Activated effector memory CD4-positive, alpha-beta T cell treated with anti-CD3 and anti-CD28 coated beads, Interleukin-2, amount 50 U/mL, for 16 hours (primary cell): ENCODE results near the gene ABHD1.
"Not testable (repeated sequence)": the region's sequence is repeated elsewhere in the genome, so short reads cannot be mapped to it uniquely, and the experiment has no call there.

Experiments used
- DNase-seq: peaks from one replicate; pipeline ENCODE4 v3.0.0-alpha.2; 2020

Gene ABHD1

DNA sequence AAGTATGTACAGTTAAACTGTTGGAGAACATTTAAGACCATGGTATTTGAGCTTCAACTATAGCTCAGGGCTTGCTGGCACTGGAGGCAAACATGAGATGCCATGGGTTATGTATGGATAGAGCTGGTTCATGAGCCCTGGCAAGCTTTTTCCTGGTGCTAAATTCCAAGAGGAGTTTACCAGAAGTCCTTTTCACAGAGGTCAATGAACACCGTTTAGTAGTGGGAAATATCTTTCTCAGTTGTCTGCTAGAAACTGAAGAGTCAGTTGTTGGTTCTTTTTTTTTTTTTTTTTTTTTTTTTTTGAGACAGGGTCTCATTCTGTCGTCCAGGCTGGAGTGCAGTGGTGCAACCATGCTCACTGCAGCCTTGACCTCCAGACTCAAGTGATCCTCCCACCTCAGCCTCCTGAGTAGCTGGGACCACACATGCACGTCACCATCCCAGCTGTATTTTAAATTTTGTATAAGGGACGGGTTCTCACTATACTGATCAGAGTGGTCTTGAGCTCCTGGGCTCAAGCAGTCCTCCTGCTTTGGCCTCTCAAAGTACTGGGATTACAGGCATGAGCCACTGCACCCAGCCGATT lies 35.7 kb upstream of the ABHD1 start:
- DNase-seq, result no peak

DNA sequence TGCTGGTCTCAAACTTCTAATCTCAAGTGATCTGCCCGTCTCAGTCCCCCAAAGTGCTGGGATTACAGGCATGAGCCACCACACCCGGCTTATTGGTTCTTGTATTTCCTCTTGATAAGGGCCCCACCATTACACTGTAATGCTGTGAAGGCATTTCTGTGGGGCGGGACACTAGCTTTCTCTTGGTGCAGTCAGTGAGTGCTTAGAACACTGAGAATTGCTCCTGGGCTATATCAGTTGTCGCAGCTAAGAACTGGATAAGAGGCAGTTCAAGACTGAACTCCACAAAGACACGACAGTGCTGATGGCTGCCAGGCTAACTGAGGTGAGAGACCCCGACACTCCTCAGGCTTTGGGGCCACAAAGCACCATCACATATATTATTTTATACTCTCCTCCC lies 35.0 kb upstream of the ABHD1 start:
- DNase-seq, result no peak

DNA sequence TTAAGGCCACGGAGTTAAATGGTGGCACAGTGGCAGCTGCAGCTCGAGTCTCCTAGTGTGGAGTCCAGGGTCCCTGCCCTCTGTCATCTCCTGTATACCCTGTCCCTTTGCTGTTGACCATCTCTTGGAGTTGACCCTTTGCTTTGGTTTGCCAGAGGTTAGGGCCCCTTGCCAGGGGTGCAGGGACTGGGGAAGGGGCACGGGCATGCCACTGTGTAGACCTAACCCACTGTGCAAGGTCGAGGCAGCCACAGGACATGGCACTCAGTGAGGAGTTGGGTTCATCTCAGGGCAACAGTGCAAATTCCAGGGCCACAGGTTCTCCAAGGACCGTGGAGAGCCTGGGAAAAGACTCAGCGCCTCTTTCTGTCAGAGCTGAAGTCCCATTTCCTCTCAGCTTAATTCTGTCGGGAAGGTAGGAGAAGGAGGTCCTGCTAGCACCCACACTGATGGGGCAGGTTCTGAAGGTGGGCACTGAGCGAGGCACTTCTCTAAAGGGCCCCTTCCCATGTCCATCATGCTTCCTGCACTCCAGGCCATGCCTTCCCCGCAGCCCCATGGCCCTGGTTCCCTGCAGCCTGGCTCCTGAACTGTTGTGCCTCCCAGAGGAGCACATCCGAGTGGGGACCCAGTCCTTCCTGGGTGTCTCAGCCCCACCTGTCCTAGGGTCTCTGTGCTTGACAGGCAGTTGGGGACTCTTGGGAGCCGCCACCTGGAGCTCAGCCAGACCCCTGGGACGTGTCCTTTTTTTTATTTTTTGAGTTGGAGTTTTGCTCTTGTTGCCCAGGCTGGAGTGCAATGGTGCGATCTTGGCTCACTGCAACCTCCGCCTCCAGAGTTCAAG lies 34.3 kb upstream of the ABHD1 start:
- DNase-seq, result no peak

DNA sequence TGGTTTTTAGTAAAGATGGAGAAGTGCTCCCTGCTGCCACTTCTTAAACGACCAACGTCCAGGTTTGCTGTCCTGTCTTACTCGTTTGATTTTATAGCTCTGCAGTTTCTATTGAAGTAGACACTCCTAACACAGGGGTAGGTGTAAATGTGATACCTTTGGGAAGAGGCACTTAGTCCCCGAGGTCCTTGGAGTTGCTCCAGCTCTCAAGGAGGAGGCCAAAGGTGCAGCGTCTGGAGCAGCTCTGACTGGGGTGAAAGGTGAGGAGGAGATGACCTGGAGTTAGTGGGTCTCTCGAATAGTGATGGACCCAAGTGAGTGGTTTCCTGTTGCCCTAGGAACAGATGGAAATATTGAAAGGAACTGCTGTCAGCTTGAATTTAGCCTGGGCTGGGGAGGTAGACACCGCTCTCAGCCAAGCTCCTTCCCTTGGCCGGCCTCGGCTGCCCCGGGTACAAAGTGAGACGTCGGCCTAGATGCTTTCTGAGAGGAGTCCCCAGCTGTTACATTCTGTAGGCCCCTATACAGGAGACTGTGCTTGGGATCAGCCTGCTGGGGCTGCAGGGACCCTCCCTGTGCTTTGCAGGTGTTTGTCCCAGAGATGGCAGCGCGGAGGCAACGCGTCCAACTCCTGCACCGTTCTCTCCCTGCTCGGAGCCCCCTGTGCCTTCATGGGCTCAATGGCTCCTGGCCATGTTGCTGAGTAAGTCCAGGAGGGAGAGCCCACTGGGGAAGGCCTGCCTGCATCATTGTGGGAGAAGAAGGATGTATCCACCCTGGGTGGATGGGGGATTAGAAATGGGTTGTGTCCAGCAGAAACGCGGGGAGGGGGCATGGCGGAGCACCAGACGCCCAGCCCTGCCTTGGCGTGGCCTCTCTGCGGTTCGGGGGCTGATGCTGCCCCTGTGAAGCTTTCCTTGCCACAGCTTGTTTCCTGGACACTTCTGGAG lies 31.6 kb upstream of the ABHD1 start:
- no peak for DNase-seq

DNA sequence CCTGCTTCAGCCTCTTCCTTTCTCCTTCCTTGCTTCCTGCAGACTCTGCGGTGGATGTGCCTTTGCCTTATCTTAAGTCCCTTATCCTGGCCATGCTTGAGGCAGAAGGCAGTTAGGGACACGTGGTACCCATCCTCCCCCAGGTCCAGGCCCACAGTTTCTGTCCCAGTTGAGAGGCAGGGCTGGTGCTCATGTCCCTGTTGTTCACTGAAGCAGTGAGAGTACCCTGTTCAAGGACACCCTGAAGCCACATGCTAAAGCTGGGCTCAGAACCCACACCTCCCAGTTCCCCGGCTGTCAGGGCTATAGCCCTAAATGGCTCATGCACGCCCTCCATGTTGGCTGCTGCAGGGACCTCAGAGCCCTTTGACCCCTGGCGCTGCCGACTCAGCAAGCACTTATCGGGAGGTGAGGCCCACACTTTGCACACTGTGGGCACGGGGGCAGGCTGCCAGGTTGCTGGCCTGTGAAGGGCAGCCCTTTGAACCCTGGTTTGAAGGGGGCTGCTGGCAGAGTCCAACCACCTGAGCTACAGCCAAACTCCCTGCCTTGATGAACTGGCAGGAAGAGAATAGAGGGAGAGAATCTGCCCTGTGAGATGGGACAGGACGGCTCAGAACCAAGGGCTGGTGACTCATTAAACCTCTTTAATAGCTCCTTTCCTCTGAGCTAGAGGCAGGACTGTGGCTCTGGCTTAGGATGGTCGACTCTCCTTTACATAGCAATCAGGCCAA lies 30.8 kb upstream of the ABHD1 start:
- DNase-seq, result no peak

DNA sequence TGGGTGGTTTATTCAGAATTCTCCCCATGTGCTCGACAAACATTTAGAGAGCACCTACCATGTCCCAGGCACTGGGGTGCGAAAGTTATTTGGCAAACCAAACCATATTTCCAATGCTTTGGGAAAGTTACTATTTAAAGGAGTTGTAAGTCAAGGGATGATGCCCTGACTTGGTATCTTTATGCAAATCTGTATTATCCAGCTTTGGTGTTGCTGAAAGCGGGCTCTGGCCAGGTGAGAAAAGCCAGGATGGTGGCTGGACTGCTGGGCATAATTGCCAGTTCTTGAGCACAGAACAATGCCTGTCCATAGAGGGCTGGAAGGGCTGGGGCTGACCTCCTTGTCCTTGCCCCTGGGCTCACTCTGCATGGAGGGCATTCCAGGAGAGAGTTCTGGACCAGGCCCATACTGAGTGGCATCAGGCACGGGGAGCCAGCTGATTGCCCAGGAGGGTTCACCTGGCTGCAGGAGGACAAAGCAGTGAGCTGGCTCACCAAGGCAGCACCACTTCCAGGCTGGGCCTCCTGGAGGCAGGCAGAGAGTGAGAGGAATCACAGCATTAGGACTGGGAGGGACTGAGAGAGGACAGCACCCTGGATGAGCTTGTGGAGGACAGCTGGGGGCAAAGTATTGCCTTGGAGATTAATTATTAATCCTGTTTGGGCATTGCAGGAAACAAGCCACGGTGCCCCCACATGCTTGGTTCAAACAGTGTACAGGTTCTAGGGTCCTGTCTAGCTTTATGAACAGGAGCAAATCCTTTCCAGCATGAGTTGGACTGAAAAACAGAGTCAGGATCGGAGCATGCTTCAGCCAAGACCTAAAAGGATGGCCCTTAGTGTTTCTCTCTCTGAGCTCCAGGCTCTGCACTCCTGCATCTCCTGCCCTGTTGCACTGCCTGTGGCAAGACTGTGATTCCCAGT lies 29.9 kb upstream of the ABHD1 start:
- DNase-seq, result no peak

DNA sequence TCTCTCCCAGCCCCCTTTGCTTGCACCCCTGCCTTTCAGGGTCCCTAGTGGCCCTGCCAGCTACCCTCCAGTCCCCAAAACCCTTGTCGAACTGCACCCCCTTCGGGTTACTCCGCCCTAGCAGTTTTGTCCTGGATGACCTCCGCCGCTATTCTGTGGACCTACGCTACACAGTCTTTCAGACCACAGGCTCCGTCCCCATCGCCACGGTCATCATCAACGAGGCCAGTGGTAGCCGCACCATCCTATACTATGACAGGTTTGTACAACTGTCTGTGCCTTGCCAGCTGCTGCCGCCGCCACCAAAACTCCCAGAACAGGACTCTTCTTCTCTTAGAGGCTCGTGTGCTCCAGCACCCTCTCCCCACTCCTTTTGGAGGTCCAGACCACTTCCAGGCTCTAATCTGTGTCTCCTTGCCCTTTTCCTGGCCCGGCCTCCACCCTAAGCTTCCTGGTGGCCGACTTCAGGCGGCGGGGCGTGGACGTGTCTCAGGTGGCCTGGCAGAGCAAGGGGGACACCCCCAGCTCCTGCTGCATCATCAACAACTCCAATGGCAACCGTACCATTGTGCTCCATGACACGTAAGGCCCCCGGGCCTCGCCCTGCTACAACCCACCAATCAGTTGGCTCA lies 29.1 kb upstream of the ABHD1 start:
- DNase-seq, result no peak

DNA sequence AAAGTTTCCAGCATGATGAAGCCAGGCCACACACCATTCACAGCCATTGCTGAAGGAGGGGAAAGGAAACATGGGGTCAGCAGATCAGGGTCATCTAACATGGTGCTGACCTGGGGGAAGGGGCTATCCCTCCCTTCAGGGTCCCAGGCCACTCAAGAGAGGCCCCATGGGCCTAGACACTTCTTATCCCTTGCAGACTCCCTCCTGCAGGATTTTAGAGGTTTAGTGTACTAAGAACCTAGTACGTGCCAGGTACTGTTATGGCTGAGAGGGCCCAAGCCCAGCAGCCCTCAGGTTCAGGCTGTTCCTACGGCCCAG lies 28.2 kb upstream of the ABHD1 start:
- no peak for DNase-seq

DNA sequence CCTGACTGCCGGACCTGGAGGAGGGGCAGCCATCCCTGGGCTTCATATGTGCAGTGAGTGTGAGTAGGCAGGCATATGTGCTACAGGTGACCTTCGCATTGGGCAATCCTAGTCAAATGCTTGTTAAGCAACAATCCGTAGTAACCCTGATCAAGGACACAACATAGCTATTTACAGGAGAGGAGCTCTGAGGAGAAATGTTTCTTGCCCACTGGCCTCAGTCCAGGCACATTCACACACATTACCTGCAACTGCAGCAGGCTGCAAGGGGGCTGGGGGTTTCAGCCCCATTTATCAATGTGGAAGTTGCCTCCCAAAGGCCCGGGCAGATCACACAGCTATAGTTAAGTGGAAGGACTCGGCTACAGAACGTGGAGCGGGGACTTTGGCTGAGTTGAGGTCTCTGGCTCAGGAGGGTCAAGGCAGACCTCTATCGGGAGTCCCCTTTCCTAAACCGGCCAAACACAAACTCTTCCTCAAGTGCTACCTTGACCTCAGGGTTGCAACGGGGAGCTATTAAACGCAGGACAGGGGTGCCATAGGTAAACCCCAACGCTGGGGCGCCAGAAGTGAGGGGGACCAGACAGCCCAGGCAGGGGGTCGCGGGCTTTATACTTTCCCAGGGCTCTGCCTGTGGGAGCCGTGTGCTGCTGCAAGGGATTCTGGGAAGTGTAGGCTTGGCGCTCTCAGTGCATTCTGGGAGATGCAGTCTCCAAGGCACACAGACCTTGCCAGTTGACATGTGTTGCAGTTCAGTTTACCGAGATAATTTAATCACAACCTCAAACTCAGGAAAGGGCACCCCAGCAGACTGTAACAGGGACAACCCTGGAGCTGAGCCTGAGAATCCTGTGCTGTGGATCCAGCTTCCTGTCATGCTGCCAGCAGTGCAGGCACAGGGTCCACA lies 27.6 kb upstream of the ABHD1 start:
- DNase-seq, result peak; percentile 75

DNA sequence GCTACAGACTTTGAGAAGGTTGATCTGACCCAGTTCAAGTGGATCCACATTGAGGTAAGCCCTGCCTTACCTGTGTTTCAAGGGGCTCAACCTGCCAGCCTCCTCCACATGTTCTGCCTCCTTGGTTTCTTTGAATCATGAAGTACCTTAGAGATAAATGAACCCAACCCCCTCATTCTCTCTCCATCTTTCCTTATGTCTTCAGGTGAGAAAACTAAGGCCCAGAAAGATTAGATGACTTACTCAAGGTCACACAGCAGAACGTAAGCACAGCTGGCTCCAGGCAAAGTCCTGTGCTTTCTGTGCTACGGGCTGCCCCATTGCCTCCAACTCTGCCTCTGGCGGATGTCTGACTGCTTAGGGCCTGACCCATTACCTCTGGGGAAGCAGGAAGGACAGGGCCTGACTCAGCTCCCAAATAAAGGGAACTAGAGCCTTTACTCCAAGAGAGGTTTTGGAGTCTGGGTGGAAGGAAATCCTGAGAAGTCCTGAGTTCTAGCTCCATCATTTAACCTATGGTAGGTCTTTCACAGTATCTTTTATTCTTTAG lies 26.8 kb upstream of the ABHD1 start:
- no peak for DNase-seq

DNA sequence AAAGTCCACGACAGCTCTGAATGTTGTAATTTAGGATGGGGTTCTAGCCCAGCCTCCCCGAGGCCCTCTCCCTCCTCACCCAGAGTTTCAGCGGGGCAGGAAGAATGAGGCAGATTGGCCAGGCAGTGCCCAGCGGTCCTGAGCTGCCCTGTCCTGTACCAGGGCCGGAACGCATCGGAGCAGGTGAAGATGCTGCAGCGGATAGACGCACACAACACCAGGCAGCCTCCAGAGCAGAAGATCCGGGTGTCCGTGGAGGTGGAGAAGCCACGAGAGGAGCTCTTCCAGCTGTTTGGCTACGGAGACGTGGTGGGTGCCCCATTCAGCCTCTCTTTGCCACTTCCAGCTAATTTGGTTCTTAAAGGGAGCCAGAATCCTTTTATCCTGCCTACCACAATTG lies 26.3 kb upstream of the ABHD1 start:
- DNase-seq, result no peak

DNA sequence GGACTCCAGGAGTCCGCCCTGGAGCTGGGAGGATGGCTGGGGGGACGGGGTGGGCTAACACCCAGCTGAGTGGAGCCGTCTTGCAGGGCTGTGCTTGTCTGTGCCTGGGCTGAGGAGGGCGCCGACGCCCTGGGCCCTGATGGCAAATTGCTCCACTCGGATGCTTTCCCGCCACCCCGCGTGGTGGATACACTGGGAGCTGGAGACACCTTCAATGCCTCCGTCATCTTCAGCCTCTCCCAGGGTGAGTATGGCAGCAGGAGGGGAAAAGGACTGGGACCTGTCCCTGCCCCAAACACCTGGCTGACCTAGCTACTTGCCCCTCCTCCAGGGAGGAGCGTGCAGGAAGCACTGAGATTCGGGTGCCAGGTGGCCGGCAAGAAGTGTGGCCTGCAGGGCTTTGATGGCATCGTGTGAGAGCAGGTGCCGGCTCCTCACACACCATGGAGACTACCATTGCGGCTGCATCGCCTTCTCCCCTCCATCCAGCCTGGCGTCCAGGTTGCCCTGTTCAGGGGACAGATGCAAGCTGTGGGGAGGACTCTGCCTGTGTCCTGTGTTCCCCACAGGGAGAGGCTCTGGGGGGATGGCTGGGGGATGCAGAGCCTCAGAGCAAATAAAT lies 24.2 kb upstream of the ABHD1 start:
- DNase-seq, result no peak

DNA sequence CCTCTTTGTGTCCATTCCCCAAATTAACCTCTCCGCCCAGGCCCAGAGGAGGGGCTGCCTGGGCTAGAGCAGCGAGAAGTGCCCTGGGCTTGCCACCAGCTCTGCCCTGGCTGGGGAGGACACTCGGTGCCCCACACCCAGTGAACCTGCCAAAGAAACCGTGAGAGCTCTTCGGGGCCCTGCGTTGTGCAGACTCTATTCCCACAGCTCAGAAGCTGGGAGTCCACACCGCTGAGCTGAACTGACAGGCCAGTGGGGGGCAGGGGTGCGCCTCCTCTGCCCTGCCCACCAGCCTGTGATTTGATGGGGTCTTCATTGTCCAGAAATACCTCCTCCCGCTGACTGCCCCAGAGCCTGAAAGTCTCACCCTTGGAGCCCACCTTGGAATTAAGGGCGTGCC lies 23.6 kb upstream of the ABHD1 start:
- DNase-seq, result no peak

DNA sequence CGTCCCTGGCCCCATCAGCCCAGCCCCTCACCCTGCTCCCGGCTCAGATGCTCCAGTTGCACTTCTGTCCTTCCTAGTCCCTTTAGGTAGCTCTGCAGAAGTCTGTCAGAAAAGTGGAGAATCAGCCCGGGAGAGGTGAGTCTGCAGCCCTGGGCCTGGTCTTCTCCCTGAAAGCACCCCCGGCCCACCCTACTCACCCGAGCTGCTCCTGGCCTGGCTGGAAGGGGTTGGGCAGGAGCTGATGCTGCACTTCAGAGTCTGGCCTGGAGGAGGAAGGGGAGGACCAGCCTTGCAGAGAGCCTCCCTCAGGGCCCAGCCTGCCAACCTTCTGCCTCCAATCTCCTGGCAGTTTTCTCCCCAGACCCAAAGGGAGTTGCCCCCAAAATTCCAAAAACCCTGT lies 21.3 kb upstream of the ABHD1 start:
- DNase-seq, result no peak

DNA sequence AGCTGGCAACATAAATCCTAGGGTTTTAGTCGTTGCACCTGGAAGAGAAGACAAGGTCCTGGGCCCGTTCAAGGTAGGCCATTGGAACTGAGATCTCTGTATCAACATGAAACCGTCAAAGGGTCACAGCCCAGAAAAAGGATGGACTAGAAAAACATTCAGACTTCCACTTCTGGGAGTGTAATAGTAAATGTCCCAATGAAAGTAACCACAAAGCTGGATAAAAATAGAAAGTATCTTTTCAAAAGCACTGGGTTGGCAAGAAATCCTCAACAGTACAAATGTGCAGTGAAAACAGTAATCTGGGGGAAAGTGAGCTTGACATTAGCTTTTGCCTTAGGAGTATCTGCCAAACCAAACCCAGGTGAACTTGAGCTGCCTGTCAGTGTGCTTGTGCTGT lies 17.6 kb upstream of the ABHD1 start:
- no peak for DNase-seq

DNA sequence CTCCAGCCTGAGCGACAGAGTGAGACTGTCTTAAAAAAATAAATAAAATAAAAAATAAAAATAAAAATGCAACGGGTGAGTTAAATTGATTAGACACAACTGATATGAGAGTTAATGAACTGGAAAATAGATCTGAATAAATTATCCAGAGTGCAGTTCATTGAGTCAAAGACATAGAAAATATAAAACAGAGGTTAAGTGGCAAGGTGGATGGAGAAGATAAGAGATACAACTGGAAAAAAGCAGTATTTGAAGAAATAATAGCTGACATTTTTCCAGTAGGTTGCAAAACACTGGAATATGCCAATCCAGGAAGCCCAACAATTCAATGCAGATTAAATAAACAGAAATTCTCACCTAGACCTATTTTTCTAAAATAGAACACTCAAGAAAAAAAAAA lies 15.4 kb upstream of the ABHD1 start:
- DNase-seq, result no peak

DNA sequence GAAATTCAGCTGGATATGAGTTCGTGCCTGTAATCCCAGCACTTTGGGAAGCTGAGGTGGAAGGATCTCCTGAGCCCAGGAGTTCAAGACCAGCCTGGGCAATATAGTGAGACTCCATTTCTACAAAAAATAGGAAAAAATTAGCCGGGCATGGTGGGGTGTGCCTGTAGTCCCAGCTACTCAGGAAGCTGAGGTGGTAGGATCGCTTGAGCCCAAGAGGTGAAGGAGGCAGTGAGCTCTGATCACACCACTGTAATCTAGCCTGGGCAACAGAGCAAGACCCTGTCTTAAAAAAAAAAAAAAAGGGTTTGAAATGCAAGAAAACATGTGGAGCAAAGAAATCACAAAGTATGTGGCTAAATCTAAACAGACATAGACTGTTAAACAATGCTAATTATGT lies 14.5 kb upstream of the ABHD1 start:
- DNase-seq, result no peak

DNA sequence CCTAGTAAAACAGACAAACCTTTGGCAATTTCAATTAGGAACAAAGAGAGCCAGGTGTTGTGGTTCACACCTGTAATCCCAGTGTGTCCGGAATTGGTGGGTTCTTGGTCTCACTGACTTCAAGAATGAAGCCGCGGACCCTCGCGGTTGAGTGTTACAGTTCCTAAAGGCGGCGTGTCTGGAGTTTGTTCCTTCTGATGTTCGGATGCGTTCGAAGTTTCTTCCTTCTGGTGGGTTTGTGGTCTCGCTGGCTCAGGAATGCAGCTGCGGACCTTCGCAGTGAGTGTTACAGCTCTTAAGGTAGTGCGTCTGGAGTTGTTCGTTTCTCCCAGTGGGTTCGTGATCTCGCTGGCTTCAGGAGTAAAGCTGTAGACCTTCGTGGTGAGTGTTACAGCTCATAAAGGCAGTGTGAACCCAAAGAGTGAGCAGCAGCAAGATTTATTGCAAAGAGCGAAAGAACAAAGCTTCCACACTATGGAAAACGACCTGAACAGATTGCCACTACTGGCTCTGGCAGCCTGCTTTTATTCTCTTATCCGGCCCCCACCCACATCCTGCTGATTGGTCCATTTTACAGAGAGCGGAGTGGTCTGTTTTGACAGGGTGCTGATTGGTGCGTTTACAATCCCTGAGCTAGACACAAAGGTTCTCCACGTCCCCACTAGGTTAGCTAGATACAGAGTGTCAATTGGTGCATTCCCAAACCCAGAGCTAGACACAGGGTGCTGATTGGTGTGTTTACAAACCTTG lies 12.8 kb upstream of the ABHD1 start:
- not testable (repeated sequence) for DNase-seq
